ACC112 (cell line): ENCODE results near the gene RUVBL1.

Experiments
- H2AFZ ChIP-seq: fragments of 200-600 bp; sonication (generic); one replicate; pipeline ENCODE4 v1.6.0; 2017; ENCODE audit warnings: antibody characterized with exemption, low read length; ENCODE audit not compliant: unreplicated experiment
- H3K27ac ChIP-seq: fragments of 200-600 bp; sonication (generic); 2 replicates; pipeline ENCODE4 v1.5.1; 2014; ENCODE audit warnings: low read depth, mild to moderate bottlenecking, antibody characterized with exemption, low read length, moderate library complexity
- H3K27me3 ChIP-seq: fragments of 200-600 bp; sonication (generic); 2 replicates; pipeline ENCODE4 v1.6.1; 2014; ENCODE audit warnings: mild to moderate bottlenecking, antibody characterized with exemption, low read length, moderate library complexity, mixed read lengths; ENCODE audit not compliant: insufficient read depth
- H3K36me3 ChIP-seq: fragments of 200-600 bp; sonication (generic); 2 replicates; pipeline ENCODE4 v1.6.1; 2016; ENCODE audit warnings: mild to moderate bottlenecking, antibody characterized with exemption, low read length, moderate library complexity, mixed read lengths; ENCODE audit not compliant: insufficient read depth
- H3K4me1 ChIP-seq: fragments of 200-600 bp; sonication (generic); one replicate; pipeline ENCODE4 v1.6.1; 2016; ENCODE audit warnings: low read length, mixed read lengths; ENCODE audit not compliant: insufficient read depth, unreplicated experiment, control insufficient read depth
- H3K4me3 ChIP-seq: fragments of 200-600 bp; sonication (generic); 2 replicates; pipeline ENCODE4 v1.5.1; 2014; ENCODE audit warnings: mild to moderate bottlenecking, low read depth, low read length
- H3K79me2 ChIP-seq: fragments of 200-600 bp; sonication (generic); one replicate; pipeline ENCODE4 v1.6.0; 2016; ENCODE audit warnings: low read length; ENCODE audit not compliant: control insufficient read depth, unreplicated experiment, insufficient read depth

The RUVBL1 gene

DNA sequence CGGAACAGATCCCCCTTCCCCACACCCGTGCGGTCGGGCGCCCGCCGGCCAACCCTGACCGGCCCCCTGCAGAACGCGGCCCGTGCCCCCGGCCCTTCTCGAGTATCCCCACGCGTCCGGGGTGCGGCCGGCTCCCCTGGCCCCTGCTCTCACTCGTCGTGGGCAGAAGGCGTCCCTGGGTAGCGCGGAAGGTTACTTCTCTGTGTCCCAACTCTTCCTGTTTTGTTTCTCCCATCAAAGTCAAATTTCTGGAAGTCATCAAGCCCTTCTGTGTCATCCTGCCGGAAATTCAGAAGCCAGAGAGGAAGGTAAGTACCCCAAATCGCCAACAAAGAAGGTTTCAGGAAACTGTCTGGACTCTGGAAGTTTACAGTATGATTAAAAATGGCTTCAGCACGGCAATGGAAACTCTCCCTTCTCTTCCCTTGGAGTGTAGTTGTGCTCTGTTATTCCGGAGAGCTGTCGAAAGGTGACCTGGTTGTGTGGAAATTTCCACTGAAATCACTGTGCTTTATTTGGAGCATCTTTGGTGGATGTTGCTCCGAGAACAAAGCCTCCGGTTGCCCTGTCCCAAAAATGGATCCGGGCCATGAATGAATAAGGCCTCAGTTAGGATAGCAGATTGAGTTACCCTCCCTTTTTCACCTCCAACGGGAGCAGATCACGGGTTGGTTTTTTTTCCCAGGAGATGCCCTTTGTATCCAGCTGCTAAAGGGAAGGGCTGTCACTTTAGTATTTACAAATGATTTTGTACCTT is 70.8 kb downstream of the RUVBL1 start:
- Histone ChIP-seq H3K27ac (peak overlapping the region; percentile 77), H2AFZ (peak overlapping the region; percentile 43), H3K4me3 (peak overlapping the region; percentile 100), H3K36me3 (peaks cover 31% of the 10 kb centered on the region), H3K27me3 (no peaks in the 10 kb centered on the region), H3K4me1 (peaks cover 36% of the 10 kb centered on the region), H3K79me2 (peaks cover 62% of the 10 kb centered on the region)

DNA sequence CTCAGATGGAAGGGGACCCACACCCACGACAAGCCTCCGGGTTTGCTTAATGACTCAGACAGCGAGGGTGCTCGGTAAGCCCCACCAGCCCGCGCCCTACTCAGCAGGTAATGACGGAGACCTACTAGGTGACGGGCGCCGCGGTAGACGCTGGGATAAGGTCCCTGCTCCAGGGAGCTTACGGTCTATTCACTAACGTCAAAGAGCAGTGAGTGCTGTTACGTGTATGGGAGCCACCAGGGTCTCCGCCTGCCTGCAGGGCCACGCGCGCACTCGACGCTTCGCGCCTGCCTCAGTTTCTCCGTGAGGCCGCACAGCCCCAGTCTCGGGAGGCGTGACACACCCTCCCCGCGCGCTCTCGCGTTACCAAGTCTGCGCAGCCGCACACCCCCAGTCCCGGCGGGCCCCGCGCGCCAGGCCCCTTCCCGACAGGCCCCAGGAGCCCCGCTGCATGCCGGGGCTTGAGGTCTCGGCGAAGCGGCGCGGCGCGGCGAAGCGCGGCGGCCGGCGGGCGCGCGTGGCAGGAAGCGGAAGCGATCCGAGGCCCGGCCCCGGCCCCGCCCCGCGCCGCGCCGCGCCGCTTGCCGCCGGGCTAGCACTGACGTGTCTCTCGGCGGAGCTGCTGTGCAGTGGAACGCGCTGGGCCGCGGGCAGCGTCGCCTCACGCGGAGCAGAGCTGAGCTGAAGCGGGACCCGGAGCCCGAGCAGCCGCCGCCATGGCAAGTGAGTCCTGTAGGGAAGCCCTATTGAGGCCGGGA is 71.6 kb downstream of the RUVBL1 start, which contains the start of gene SEC61A1:
Gene SEC61A1 (plus strand): TSS at position 601 of the 758 bp plus-strand sequence. CDS start 116 bp downstream, at position 717.
- Histone ChIP-seq H3K79me2 (peaks cover 56% of the 10 kb centered on the region), H3K4me3 (peak within 1 kb of the TSS; percentile 100), H2AFZ (peak within 1 kb of the TSS; percentile 99), H3K36me3 (peaks cover 26% of the 10 kb centered on the region), H3K4me1 (peaks cover 32% of the 10 kb centered on the region), H3K27me3 (no peaks in the 10 kb centered on the region), H3K27ac (peak within 1 kb of the TSS; percentile 77)

DNA sequence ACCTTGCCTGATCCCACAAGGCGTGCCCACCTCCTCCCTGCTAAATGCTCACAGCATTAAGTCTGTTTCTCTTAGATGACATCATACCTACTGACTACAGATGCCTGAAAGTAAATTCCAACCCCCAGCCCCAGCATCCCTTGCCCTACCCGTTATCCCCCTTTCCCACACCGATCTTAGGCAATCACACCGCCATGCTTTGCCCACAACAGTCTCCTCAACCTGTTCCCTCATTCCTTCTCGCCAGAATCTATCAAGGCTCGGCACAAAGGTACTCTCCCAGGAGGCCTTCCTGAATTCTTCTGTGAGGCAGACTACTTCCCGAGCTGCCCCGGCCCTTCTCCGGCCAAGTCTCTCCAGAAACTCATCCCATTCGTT is 72.2 kb downstream of the RUVBL1 start:
- H3K27me3 ChIP-seq: no peaks in the 10 kb centered on the region
- H3K27ac ChIP-seq: peak overlapping the region; percentile 60
- peaks cover 53% of the 10 kb centered on the region for H3K79me2 ChIP-seq
- H3K36me3 ChIP-seq: peaks cover 23% of the 10 kb centered on the region
- H2AFZ ChIP-seq: peak overlapping the region; percentile 99
- peaks cover 32% of the 10 kb centered on the region for H3K4me1 ChIP-seq
- H3K4me3 ChIP-seq: peak overlapping the region; percentile 100

DNA sequence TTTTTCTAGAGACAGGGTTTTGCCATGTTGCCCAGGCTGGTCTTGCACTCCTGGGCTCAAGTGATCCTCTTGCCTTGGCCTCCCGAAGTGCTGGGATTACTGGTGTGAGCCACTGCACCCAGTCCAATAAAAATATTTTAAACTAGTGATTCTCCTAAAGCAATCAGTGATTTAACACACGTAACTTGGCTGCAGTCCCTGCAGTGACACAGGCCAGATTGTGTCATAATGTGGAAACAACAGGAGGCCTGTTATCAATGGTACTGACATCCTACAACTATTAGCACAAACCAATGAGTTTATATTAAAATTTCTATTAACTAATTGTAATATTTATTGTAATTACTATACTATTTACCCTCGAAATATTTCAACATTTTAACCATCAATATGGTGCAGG is 73.0 kb downstream of the RUVBL1 start:
- peak overlapping the region; percentile 32 for H3K27ac ChIP-seq
- H3K4me1 ChIP-seq: peaks cover 25% of the 10 kb centered on the region
- H2AFZ ChIP-seq: no peak overlapping the region
- H3K79me2 ChIP-seq: peaks cover 44% of the 10 kb centered on the region
- H3K27me3 ChIP-seq: no peaks in the 10 kb centered on the region
- peak overlapping the region; percentile 100 for H3K4me3 ChIP-seq
- H3K36me3 ChIP-seq: peaks cover 15% of the 10 kb centered on the region

GRCh38 chr3:128041344-128041743 is 82.3 kb downstream of the RUVBL1 start:
- H3K4me1 ChIP-seq: no peaks in the 10 kb centered on the region
- H3K36me3 ChIP-seq: no peaks in the 10 kb centered on the region
- no peaks in the 10 kb centered on the region for H3K79me2 ChIP-seq
- H3K27me3 ChIP-seq: no peaks in the 10 kb centered on the region
- H3K27ac ChIP-seq: no peak overlapping the region
- no peak overlapping the region for H3K4me3 ChIP-seq
- H2AFZ ChIP-seq: no peak overlapping the region

DNA sequence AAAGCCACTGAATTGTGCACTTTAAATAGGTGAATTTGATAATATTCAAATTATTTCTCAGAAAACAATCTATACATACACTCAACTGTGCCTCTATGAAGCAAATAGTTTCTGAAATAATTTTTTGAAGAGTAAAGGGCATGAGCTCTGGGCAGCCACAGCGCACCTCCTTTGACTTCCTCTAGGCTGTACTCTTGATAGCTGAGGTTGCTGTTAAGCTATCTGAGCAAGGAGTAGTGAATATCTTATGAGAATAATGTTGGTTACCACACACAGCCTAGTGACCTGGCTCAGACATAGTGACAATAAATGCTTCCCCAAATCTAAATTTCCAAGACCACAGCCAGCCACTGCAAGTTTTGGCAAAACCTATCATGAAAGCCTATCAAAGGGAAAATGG is 83.0 kb downstream of the RUVBL1 start:
- Histone ChIP-seq H3K4me1 (no peaks in the 10 kb centered on the region), H2AFZ (no peak overlapping the region), H3K79me2 (no peaks in the 10 kb centered on the region), H3K36me3 (no peaks in the 10 kb centered on the region), H3K27ac (no peak overlapping the region), H3K27me3 (no peaks in the 10 kb centered on the region), H3K4me3 (no peak overlapping the region)

DNA sequence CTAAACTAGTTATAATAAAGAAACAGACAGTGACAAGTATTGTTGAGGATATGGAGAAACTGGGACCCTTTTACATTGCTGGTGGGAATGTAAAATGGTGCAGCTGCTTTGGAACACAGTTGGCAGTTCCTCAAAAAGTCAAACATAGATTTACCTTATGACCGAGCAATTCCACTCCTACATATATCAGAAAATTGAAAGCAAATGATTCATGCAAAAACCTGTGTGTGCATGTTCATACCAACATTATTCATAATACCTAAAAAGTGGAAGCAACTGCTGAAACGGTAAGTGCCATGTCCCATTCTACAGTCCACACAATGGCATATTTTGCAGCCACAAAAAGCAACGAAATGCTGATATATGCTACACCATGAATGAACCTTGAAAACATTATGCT is 83.6 kb downstream of the RUVBL1 start:
- H2AFZ ChIP-seq: no peak overlapping the region
- no peaks in the 10 kb centered on the region for H3K27me3 ChIP-seq
- no peaks in the 10 kb centered on the region for H3K79me2 ChIP-seq
- H3K36me3 ChIP-seq: no peaks in the 10 kb centered on the region
- H3K27ac ChIP-seq: no peak overlapping the region
- no peak overlapping the region for H3K4me3 ChIP-seq
- H3K4me1 ChIP-seq: no peaks in the 10 kb centered on the region

DNA sequence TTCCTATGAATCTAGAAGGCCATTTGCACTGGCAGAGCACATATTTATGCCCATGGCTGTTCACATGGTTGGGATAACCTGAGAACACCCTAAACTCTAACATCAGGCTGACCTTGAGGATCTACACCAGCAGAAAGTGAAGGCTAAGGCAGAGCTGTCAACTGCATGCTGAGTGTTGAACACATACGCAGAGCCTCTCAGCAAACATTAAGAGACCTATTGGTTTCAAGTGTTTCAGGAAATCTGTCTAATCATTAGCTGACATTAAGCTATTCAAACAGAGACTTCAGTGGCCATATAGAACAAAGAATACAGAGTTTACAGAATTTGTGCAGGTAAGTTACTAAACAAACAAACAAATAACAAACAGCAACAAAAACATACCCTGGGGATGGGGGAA is 87.5 kb downstream of the RUVBL1 start:
- peaks cover 10% of the 10 kb centered on the region for H3K4me1 ChIP-seq
- H2AFZ ChIP-seq: no peak overlapping the region
- H3K4me3 ChIP-seq: no peak overlapping the region
- H3K36me3 ChIP-seq: no peaks in the 10 kb centered on the region
- H3K79me2 ChIP-seq: no peaks in the 10 kb centered on the region
- no peak overlapping the region for H3K27ac ChIP-seq
- no peaks in the 10 kb centered on the region for H3K27me3 ChIP-seq

- Histone ChIP-seq H3K36me3 (no peaks in the 10 kb centered on the region), H3K4me1 (peaks cover 10% of the 10 kb centered on the region), H3K27me3 (no peaks in the 10 kb centered on the region), H2AFZ (no peak overlapping the region), H3K27ac (no peak overlapping the region), H3K4me3 (no peak overlapping the region), H3K79me2 (no peaks in the 10 kb centered on the region)
These were observed 90.5 kb downstream of the RUVBL1 start for GRCh38 chr3:128033102-128033501.
